Spleen (tissue), 7 donors: ENCODE results near the gene MELTF.

Experiments
- CTCF ChIP-seq, 11 experiments: fragments of 200-600 bp in 7 of 11; fragments of 450-650 bp in 4 of 11; sonication (generic) in 4 of 11; IDR thresholded peaks in 8 of 11; conservative IDR thresholded peaks in 3 of 11; 1 replicate in 7 of 11; 2 replicates in 4 of 11; pipeline versions ENCODE4 v1.4.0 to v1.8.0; 2016 to 2021; ENCODE audit warnings: antibody characterized with exemption in 11 of 11, inconsistent platforms in 4 of 11, mild to moderate bottlenecking in 1 of 11
- POLR2A ChIP-seq, 3 donors: fragments of 450-650 bp; IDR thresholded peaks; one replicate each; pipeline ENCODE4 v1.5.1; 2017; ENCODE audit warnings: antibody characterized with exemption in 3 of 3, mild to moderate bottlenecking in 1 of 3
- donor health status: DM: no; HTN: no; CAD: no; lungs with moderate emphysema.
- donor health status: DM: no; HTN: no; CAD: no.
- donor health status: DM: no; HTN: no; CAD: no.

- TF ChIP-seq CTCF (IDR thresholded peaks at IDR 0.05 in 8 of 11, conservative IDR thresholded peaks at IDR 0.05 in 3 of 11) (no peak), POLR2A (IDR thresholded peaks at IDR 0.05) (no peak)
Observed at GRCh38 chr3:197041875-197042488, 12.4 kb upstream of the MELTF start.
